Measurements from ENCODE around the gene DIPK1B. TPM values are rescaled to one million over a fixed set of nuclear protein-coding genes. Genes with fewer than 3 reads are reported as not detected.

Gene DIPK1B
- total RNA-seq, 1 donor from 2014 or later = 52.9 TPM

GRCh38 chr9:136678624-136679023, 33.7 kb upstream of the DIPK1B start:
- no peak for TF ChIP-seq CTCF (IDR thresholded peaks at IDR 0.05; ENCODE audit: unreplicated experiment)
- Mint-ChIP-seq H3K4me1 (ENCODE audit: low read depth) (peaks cover 4% of the 10 kb centered on the region), H3K27ac (no peak overlapping the region), H3K4me3 (ENCODE audit: low read depth) (no peak overlapping the region), H3K36me3 (ENCODE audit: insufficient read depth) (peaks cover 3% of the 10 kb centered on the region), H3K9me3 (ENCODE audit: low read depth) (no peaks in the 10 kb centered on the region), H3K27me3 (no peaks in the 10 kb centered on the region)
- DNase-seq (ENCODE audit: low spot score, unreplicated experiment) = no peak

- H3K36me3 Mint-ChIP-seq (ENCODE audit: insufficient read depth) = peaks cover 3% of the 10 kb centered on the region
- peaks cover 4% of the 10 kb centered on the region for H3K4me1 Mint-ChIP-seq (ENCODE audit: low read depth)
- DNase-seq (ENCODE audit: low spot score, unreplicated experiment) = no peak
- H3K9me3 Mint-ChIP-seq (ENCODE audit: low read depth) = no peaks in the 10 kb centered on the region
- no peak overlapping the region for H3K4me3 Mint-ChIP-seq (ENCODE audit: low read depth)
- no peak for TF ChIP-seq CTCF (IDR thresholded peaks at IDR 0.05; ENCODE audit: unreplicated experiment)
- no peaks in the 10 kb centered on the region for H3K27me3 Mint-ChIP-seq
- H3K27ac Mint-ChIP-seq = no peak overlapping the region
Measured at GRCh38 chr9:136679431-136679941, 32.9 kb upstream of the DIPK1B start.

- no peaks in the 10 kb centered on the region for H3K36me3 Mint-ChIP-seq (ENCODE audit: insufficient read depth)
- no peaks in the 10 kb centered on the region for H3K9me3 Mint-ChIP-seq (ENCODE audit: low read depth)
- H3K4me1 Mint-ChIP-seq (ENCODE audit: low read depth) = peaks cover 3% of the 10 kb centered on the region
- H3K27me3 Mint-ChIP-seq = no peaks in the 10 kb centered on the region
- DNase-seq (ENCODE audit: low spot score, unreplicated experiment) = no peak
- H3K27ac Mint-ChIP-seq = no peak overlapping the region
- no peak for TF ChIP-seq CTCF (IDR thresholded peaks at IDR 0.05; ENCODE audit: unreplicated experiment)
- H3K4me3 Mint-ChIP-seq (ENCODE audit: low read depth) = no peak overlapping the region
Measured at GRCh38 chr9:136681029-136681428, 31.3 kb upstream of the DIPK1B start.

- H3K36me3 Mint-ChIP-seq (ENCODE audit: insufficient read depth) = no peaks in the 10 kb centered on the region
- no peaks in the 10 kb centered on the region for H3K27me3 Mint-ChIP-seq
- DNase-seq (ENCODE audit: low spot score, unreplicated experiment) = no peak
- TF ChIP-seq CTCF (IDR thresholded peaks at IDR 0.05; ENCODE audit: unreplicated experiment) = no peak
- no peaks in the 10 kb centered on the region for H3K9me3 Mint-ChIP-seq (ENCODE audit: low read depth)
- peaks cover 6% of the 10 kb centered on the region for H3K4me1 Mint-ChIP-seq (ENCODE audit: low read depth)
- H3K27ac Mint-ChIP-seq = no peak overlapping the region
- H3K4me3 Mint-ChIP-seq (ENCODE audit: low read depth) = no peak overlapping the region
Measured at GRCh38 chr9:136681945-136682699, 30.2 kb upstream of the DIPK1B start.

GRCh38 chr9:136682710-136683109, 29.7 kb upstream of the DIPK1B start:
- no peak for TF ChIP-seq CTCF (IDR thresholded peaks at IDR 0.05; ENCODE audit: unreplicated experiment)
- no peak for DNase-seq (ENCODE audit: low spot score, unreplicated experiment)
- no peaks in the 10 kb centered on the region for H3K36me3 Mint-ChIP-seq (ENCODE audit: insufficient read depth)
- H3K9me3 Mint-ChIP-seq (ENCODE audit: low read depth) = no peaks in the 10 kb centered on the region
- H3K4me1 Mint-ChIP-seq (ENCODE audit: low read depth) = peaks cover 6% of the 10 kb centered on the region
- H3K4me3 Mint-ChIP-seq (ENCODE audit: low read depth) = no peak overlapping the region
- H3K27ac Mint-ChIP-seq = no peak overlapping the region
- no peaks in the 10 kb centered on the region for H3K27me3 Mint-ChIP-seq

Data from progenitor cell of endocrine pancreas (in vitro differentiated cells).